Endodermal cell (in vitro differentiated cells): ENCODE data around the gene UBL7. TPM values are rescaled to one million over a fixed set of nuclear protein-coding genes. Genes with fewer than 3 reads are reported as not detected.
"Not testable (repeated sequence)": the region's sequence is repeated elsewhere in the genome, so short reads cannot be mapped to it uniquely, and the experiment has no call there.

Source experiments
- DNase-seq: peaks from one replicate; pipeline ENCODE4 v3.0.0-alpha.2; 2017
- H3K27ac ChIP-seq: 2 replicates; pipeline ENCODE4 v1.5.1; 2013; ENCODE audit warnings: mild to moderate bottlenecking, low read depth, low read length, moderate library complexity
- H3K27me3 ChIP-seq: 2 replicates; pipeline ENCODE4 v1.6.1; 2013; ENCODE audit warnings: mild to moderate bottlenecking, low read length, moderate library complexity; ENCODE audit not compliant: insufficient read depth, control insufficient read depth, poor library complexity, severe bottlenecking
- H3K36me3 ChIP-seq: 2 replicates; pipeline ENCODE4 v1.7.0; 2013; ENCODE audit warnings: mild to moderate bottlenecking, low read length, moderate library complexity; ENCODE audit not compliant: control insufficient read depth, insufficient read depth
- H3K4me1 ChIP-seq: one replicate; pipeline ENCODE4 v1.7.0; 2013; ENCODE audit warnings: low read length; ENCODE audit not compliant: control insufficient read depth, insufficient read depth
- H3K4me3 ChIP-seq: 2 replicates; pipeline ENCODE4 v1.5.1; 2013; ENCODE audit warnings: mild to moderate bottlenecking, low read length, moderate library complexity
- H3K9ac ChIP-seq: 2 replicates; pipeline ENCODE4 v1.6.1; 2013; ENCODE audit warnings: mild to moderate bottlenecking, low read length, moderate library complexity; ENCODE audit not compliant: poor library complexity, severe bottlenecking; ENCODE audit errors: extremely low read depth
- H3K9me3 ChIP-seq: 2 replicates; pipeline ENCODE4 v1.6.1; 2013; ENCODE audit warnings: mild to moderate bottlenecking, low read length, moderate library complexity; ENCODE audit not compliant: control insufficient read depth
- H3K27ac Mint-ChIP-seq: 2 replicates; pipeline ENCODE4 v1.8.0; 2020; ENCODE audit warnings: mixed read lengths
- H3K27me3 Mint-ChIP-seq: 2 replicates; pipeline ENCODE4 v1.8.0; 2021; ENCODE audit warnings: mild to moderate bottlenecking, mixed read lengths; ENCODE audit not compliant: insufficient read depth
- H3K36me3 Mint-ChIP-seq: 2 replicates; pipeline ENCODE4 v1.8.0; 2020; ENCODE audit warnings: low read depth, mixed read lengths
- H3K4me1 Mint-ChIP-seq: 2 replicates; pipeline ENCODE4 v1.8.0; 2020; ENCODE audit warnings: mixed read lengths
- H3K4me3 Mint-ChIP-seq: 2 replicates; pipeline ENCODE4 v1.8.0; 2020; ENCODE audit warnings: mild to moderate bottlenecking, moderate library complexity, mixed read lengths
- H3K9me3 Mint-ChIP-seq: 2 replicates; pipeline ENCODE4 v1.8.0; 2020; ENCODE audit warnings: mild to moderate bottlenecking, mixed read lengths
- CTCF ChIP-seq: fragments of 200-600 bp; sonication (generic); conservative IDR thresholded peaks from 2 replicates; pipeline ENCODE4 v1.5.0; 2021; ENCODE audit warnings: antibody characterized with exemption, mild to moderate bottlenecking
- WGBS, 2 experiments: methylation state at CpG; one replicate each; pipeline versions ENCODE4 v1.1.5 to v1.1.7; 2013; ENCODE audit warnings: missing lambda C conversion rate in 2 of 2, mixed read lengths in 1 of 2; ENCODE audit not compliant: insufficient coverage in 1 of 2, insufficient read length in 1 of 2; 5-methylcytosine and 5-hydroxymethylcytosine counted together
- total RNA-seq, 2 donors: library from RNA; stranded (reverse); fragmentation: NEBNext Ultra II Directional in 1 of 2; extraction: Animal tissue kit (Norgen Biotek cat#: 25700) in 1 of 2; gene quantifications; 2 replicates in 1 of 2; 3 replicates in 1 of 2; pipeline ENCODE4 v1.2.1, GENCODE V29; 2021

UBL7 gene
- total RNA-seq, 2 donors from 2014 or later = 38.5 to 52.6 TPM

GRCh38 chr15:74461847-74462511 lies 1.0 kb upstream of the UBL7 start:
- no peak for DNase-seq
- Mint-ChIP-seq H3K27me3 (no peaks in the 10 kb centered on the region), H3K4me1 (peaks cover 18% of the 10 kb centered on the region), H3K9me3 (peaks cover 19% of the 10 kb centered on the region), H3K27ac (peak overlapping the region; percentile 99), H3K36me3 (peaks cover 41% of the 10 kb centered on the region), H3K4me3 (peak overlapping the region; percentile 96)
- 35 to 41% methylated on average over 8 of the region's 8 CpGs for WGBS, 2 experiments
- H3K9ac ChIP-seq = peak overlapping the region; percentile 56
- H3K9me3 ChIP-seq = peaks cover 17% of the 10 kb centered on the region
- peaks cover 14% of the 10 kb centered on the region for H3K36me3 ChIP-seq
- H3K27ac ChIP-seq = peak overlapping the region; percentile 21
- H3K27me3 ChIP-seq = no peaks in the 10 kb centered on the region
- H3K4me3 ChIP-seq = peak overlapping the region; percentile 90
- TF ChIP-seq CTCF = no peak
- no peaks in the 10 kb centered on the region for H3K4me1 ChIP-seq

- no peak for DNase-seq
- H3K9me3 Mint-ChIP-seq = peaks cover 13% of the 10 kb centered on the region
- no peak for TF ChIP-seq CTCF
Observed at GRCh38 chr15:74460298-74460697, 662 bp downstream of the UBL7 start.

GRCh38 chr15:74459798-74460197 lies 1.2 kb downstream of the UBL7 start:
- not testable (repeated sequence) for H3K9ac ChIP-seq, H3K4me3 ChIP-seq, H3K27me3 Mint-ChIP-seq, H3K27ac ChIP-seq, H3K27ac Mint-ChIP-seq, H3K27me3 ChIP-seq, DNase-seq, H3K4me1 ChIP-seq
- Histone ChIP-seq H3K9me3 (peaks cover 11% of the 10 kb centered on the region), H3K36me3 (peaks cover 15% of the 10 kb centered on the region)
- Mint-ChIP-seq H3K4me3 (peak overlapping the region; percentile 96), H3K9me3 (peaks cover 11% of the 10 kb centered on the region), H3K36me3 (peaks cover 37% of the 10 kb centered on the region), H3K4me1 (peaks cover 18% of the 10 kb centered on the region)
- WGBS, 2 experiments = 96 to 98% methylated on average over 7 to 14 of the region's 14 CpGs

More at GRCh38 chr15:74460298-74460697, 662 bp downstream of the UBL7 start:
- peaks cover 11% of the 10 kb centered on the region for H3K9me3 ChIP-seq
- H3K4me1 ChIP-seq = no peaks in the 10 kb centered on the region
- Mint-ChIP-seq H3K36me3 (peaks cover 37% of the 10 kb centered on the region), H3K27ac (peak overlapping the region; percentile 71), H3K4me3 (peak overlapping the region; percentile 96), H3K4me1 (peaks cover 18% of the 10 kb centered on the region), H3K27me3 (no peaks in the 10 kb centered on the region)
- 79% methylated on average over 2 of the region's 2 CpGs for WGBS, 2 experiments
- H3K27me3 ChIP-seq = no peaks in the 10 kb centered on the region
- peak overlapping the region; percentile 22 for H3K27ac ChIP-seq
- H3K4me3 ChIP-seq = peak overlapping the region; percentile 90
- H3K9ac ChIP-seq = peak overlapping the region; percentile 49
- peaks cover 12% of the 10 kb centered on the region for H3K36me3 ChIP-seq
